MCF 10A (cell line): Measurements from ENCODE around the gene SLC11A2. TPM values are rescaled to one million over a fixed set of nuclear protein-coding genes. Genes with fewer than 3 reads are reported as not detected.

Source experiments
- BruUV-seq: library from RNA; stranded (reverse); fragments of 400-500 nt; replicated peaks from 2 replicates; lab custom pipeline; 2021; lab: Mats Ljungman, UMichigan
- CTCF ChIA-PET: fragments of 300-600 bp; sonication (Branson Sonifier 250); formaldehyde crosslinking; extraction: SDS; loops from one replicate; lab custom pipeline; 2021; ENCODE audit warnings: antibody characterized with exemption, inconsistent platforms; lab: Yijun Ruan, JAX
- POLR2A ChIA-PET: fragments of 300-600, 350-650 bp; sonication (Branson Sonifier 250); formaldehyde crosslinking; extraction: SDS; loops from one replicate; lab custom pipeline; 2020; ENCODE audit warnings: antibody characterized with exemption, inconsistent platforms; lab: Yijun Ruan, JAX
- DNase-seq: peaks from one replicate; pipeline ENCODE4 v3.0.0-alpha.2; 2018; ENCODE audit not compliant: unreplicated experiment
- H3K27ac Mint-ChIP-seq: one replicate; pipeline ENCODE4 v1.8.0; 2022; ENCODE audit warnings: mild to moderate bottlenecking, low read depth, mixed read lengths; ENCODE audit not compliant: unreplicated experiment
- H3K27me3 Mint-ChIP-seq: one replicate; pipeline ENCODE4 v1.8.0; 2022; ENCODE audit warnings: mixed read lengths; ENCODE audit not compliant: insufficient read depth, unreplicated experiment
- H3K36me3 Mint-ChIP-seq: one replicate; pipeline ENCODE4 v1.8.0; 2022; ENCODE audit warnings: mild to moderate bottlenecking, moderate library complexity, mixed read lengths; ENCODE audit not compliant: insufficient read depth, unreplicated experiment
- H3K4me1 Mint-ChIP-seq: one replicate; pipeline ENCODE4 v1.8.0; 2022; ENCODE audit warnings: mixed read lengths; ENCODE audit not compliant: insufficient read depth, unreplicated experiment
- H3K4me3 Mint-ChIP-seq: one replicate; pipeline ENCODE4 v1.8.0; 2022; ENCODE audit warnings: mild to moderate bottlenecking, moderate library complexity, mixed read lengths; ENCODE audit not compliant: unreplicated experiment
- H3K9me3 Mint-ChIP-seq: one replicate; pipeline ENCODE4 v1.8.0; 2022; ENCODE audit warnings: mixed read lengths; ENCODE audit not compliant: unreplicated experiment
- CTCF ChIP-seq: fragments of 200-600 bp; IDR thresholded peaks from one replicate; pipeline ENCODE4 v1.8.0; 2022; ENCODE audit warnings: antibody characterized with exemption, mild to moderate bottlenecking; ENCODE audit not compliant: unreplicated experiment
- intact Hi-C: fragments of 100-400 bp; cut with micrococcal nuclease; formaldehyde crosslinking; loops from 2 replicates; pipeline ENCODE4 v1.14.1; 2022
- total RNA-seq: library from RNA; stranded (reverse); gene quantifications from 2 replicates; pipeline ENCODE4 v1.2.3, GENCODE V29; 2022

SLC11A2 gene
- total RNA-seq, 1 experiment from 2014 or later: 45.6 TPM

GRCh38 chr12:51070004-51070403, 43.8 kb upstream of the SLC11A2 start:
- TF ChIP-seq CTCF: no peak
- Mint-ChIP-seq H3K27ac (peak overlapping the region; percentile 83), H3K4me3 (peak overlapping the region; percentile 35), H3K27me3 (no peaks in the 10 kb centered on the region), H3K9me3 (no peaks in the 10 kb centered on the region), H3K36me3 (peaks cover 99% of the 10 kb centered on the region), H3K4me1 (peaks cover 10% of the 10 kb centered on the region)
- ChIA-PET POLR2A (interaction anchor here (0.5 to 7.2 kb wide), 19 partner anchors 9 to 1868 kb away, joined by 3 to 70 read pairs (median 5); partner anchors contain the start of genes CSRNP2, DAZAP2, LETMD1 and POU6F1), CTCF (interaction anchor here (0.6 to 1.2 kb wide), 2 partner anchors 12 to 13 kb away, joined by 3 to 4 read pairs; partner anchors contain the start of gene CSRNP2)
- peak; percentile 97 for DNase-seq
- no TSS peak for BruUV-seq
- intact Hi-C loops: no loop called here

DNA sequence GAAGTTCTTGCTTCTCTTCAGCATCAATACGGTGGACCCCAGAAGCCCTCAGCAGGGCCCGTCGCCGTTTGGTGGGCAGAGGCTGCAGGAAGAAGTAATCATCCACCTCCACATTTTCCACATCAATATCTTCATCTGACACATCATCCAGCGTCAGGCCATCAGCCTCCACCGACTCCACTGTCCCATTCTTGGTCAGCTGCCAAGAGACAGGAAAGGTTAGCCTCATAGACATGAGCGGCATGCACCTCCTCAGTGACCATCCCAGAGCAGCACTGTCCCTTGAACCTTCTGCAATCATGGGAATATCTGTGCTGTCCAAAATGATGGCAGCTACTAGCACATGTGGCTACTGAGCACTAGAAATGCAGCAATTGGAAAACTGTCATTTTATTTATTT, 41.6 kb upstream of the SLC11A2 start:
- Mint-ChIP-seq H3K9me3 (no peaks in the 10 kb centered on the region), H3K27ac (no peak overlapping the region), H3K4me1 (peaks cover 10% of the 10 kb centered on the region), H3K4me3 (no peak overlapping the region), H3K27me3 (no peaks in the 10 kb centered on the region), H3K36me3 (peaks cover 100% of the 10 kb centered on the region)
- no peak for DNase-seq
- no TSS peak for BruUV-seq
- intact Hi-C loops: no loop called here
- no peak for TF ChIP-seq CTCF
- ChIA-PET POLR2A (interaction anchor here (1.0 to 3.6 kb wide), 4 partner anchors 11 to 303 kb away, joined by 3 to 14 read pairs (median 4); partner anchors contain the start of gene CSRNP2), CTCF (interaction anchor here (0.6 kb wide), 1 partner anchor 71 kb away, joined by 3 read pairs; no protein-coding TSS in a partner anchor)

- no peak for DNase-seq
- CTCF ChIA-PET: interaction anchor here (1.7 kb wide), 1 partner anchor 11 kb away, joined by 4 read pairs; no protein-coding TSS in a partner anchor
- TF ChIP-seq CTCF: no peak
- Mint-ChIP-seq H3K4me1 (peaks cover 10% of the 10 kb centered on the region), H3K27me3 (no peaks in the 10 kb centered on the region), H3K9me3 (no peaks in the 10 kb centered on the region), H3K27ac (no peak overlapping the region), H3K4me3 (no peak overlapping the region), H3K36me3 (peaks cover 100% of the 10 kb centered on the region)
- intact Hi-C loops: no loop called here
- POLR2A ChIA-PET: interaction anchor here (0.6 to 3.6 kb wide), 5 partner anchors 11 to 302 kb away, joined by 3 to 14 read pairs (median 4); partner anchors contain the start of gene CSRNP2
- no TSS peak for BruUV-seq
Observed at GRCh38 chr12:51067229-51067628, 41.0 kb upstream of the SLC11A2 start.

GRCh38 chr12:51065530-51065929, 39.3 kb upstream of the SLC11A2 start:
- intact Hi-C loops: no loop called here
- ChIA-PET POLR2A (interaction anchor here (0.7 to 3.6 kb wide), 2 partner anchors 9 to 13 kb away, joined by 3 to 14 read pairs; no protein-coding TSS in a partner anchor), CTCF (interaction anchor here (1.7 kb wide), 1 partner anchor 9 kb away, joined by 4 read pairs; no protein-coding TSS in a partner anchor)
- no TSS peak for BruUV-seq
- no peaks in the 10 kb centered on the region for H3K27me3 Mint-ChIP-seq
- DNase-seq: peak; percentile 9
- H3K4me3 Mint-ChIP-seq: no peak overlapping the region
- no peak overlapping the region for H3K27ac Mint-ChIP-seq
- no peak for TF ChIP-seq CTCF
- H3K4me1 Mint-ChIP-seq: peaks cover 8% of the 10 kb centered on the region
- H3K9me3 Mint-ChIP-seq: no peaks in the 10 kb centered on the region
- peaks cover 100% of the 10 kb centered on the region for H3K36me3 Mint-ChIP-seq
